ENCODE measurements around the gene MYH14. TPM values are rescaled to one million over a fixed set of nuclear protein-coding genes. Genes with fewer than 3 reads are reported as not detected.

Gene MYH14
- 33.0 TPM for total RNA-seq

DNA sequence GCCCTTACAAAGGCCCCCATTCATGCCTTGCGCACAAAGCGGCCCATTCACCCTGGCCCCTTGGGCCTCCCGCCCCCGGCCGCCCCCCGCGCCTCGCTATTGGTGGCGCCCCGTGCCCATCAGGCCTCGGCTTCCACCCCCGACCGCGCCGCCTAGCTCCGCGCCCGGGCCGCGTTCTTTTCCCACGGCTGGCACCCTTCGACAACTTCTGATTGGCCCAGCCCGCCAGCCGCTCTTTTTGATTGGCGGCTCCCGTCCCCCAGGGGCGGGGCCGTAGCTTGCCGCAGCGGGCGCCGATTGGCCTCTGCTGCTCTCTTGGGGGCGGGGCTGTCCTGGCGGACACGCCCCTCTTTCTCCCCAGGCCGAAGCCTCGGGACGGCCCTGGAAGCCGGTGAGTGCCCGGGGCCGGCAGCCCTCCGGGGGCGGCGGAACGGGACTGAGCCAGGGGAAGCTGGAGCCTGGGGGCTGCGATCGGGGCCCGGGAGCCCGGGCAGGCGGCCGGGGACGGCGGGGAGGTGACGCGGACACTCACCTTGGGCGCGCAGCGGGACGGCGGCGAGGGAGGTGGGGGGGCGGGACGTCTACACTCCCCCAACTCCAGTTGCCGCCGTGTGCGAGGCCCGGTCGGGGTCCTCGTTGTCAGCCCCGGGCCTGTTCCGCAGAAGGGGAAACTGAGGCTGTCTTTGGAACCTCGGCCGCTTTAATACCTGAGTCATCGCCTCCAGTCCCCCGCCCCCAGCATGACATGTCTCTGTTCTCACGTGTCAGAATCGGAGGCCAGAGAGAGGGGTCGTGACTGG lies at the start of gene MYH14:
MYH14 (plus strand) TSS at position 342 of the 800 bp plus-strand sequence. CDS start 6,744 bp downstream, outside the sequence.

DNA sequence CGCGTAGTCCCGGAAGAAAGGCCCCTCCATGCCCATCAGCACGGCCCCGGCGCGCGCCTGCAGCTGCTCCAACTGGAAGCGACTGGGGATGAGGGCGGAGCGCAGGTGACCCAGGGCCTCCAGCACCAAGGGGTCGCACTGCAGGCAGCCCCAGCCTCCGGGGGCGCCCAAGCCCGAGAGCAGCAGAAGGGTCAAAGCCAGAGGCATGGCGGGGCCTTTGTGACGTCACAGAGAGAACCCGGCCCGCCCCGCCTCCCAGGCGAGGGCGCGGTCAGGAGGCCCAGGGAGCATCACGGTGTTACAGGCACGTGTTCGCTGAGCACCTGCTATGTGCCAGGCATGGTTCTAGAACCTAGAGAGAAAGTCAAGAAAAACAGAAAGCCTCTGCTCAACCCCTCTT lies 40.4 kb upstream of the MYH14 start, which contains the start of gene IZUMO2:
IZUMO2 (minus strand) TSS at position 294 of the 400 bp plus-strand sequence; CDS start at position 207, 87 bp downstream.

DNA sequence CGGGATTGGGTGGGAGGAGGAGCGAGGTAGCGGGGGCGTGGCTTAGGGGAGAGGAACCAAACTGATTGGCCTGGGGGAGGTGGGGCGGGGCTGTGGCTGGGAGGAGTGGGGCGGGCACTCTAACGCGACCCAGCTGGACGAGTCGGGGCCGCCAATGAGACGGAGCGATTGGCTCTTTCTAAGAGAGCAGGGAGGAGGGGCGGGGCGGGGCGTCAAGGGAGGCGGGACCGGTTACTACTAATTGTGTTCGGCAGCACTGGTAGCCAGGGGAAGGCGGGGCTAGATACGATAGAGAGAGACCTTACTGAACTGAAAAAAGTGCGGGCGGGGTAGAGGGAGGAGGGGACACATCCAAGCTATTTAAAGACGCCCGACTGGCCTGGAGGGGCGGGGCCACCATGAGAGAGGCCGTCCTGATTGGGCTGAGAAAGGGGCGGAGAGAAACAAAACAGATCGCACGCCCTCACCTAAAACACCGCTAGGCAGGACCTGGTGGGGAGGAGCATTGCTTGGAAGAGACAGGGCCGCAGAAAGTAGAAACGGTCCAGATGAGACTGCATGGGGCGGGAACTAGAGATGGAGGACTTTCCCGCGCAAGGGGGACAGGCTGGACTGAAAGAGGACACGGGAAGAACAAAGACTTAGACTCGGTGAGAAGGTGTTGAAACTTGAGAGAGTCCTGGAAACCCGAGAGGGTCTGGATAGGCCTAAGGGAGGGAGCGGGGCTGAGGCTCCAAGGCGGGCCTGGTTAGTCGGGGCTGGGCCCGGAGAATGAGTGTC lies 125.9 kb downstream of the MYH14 start, which contains the start of gene KCNC3:
KCNC3 (minus strand) TSS at position 232 of the 780 bp plus-strand sequence. CDS start 295 bp downstream, outside the sequence.

Small RNA genes within 50 kb of the gene (small RNA-seq; reads per million reads assigned to genes)
- not detected for gene RF00017 (ENCODE audit: low replicate concordance)

Other genes starting within 250 kb of the MYH14 start
- 13.3 TPM for gene SIGLEC11, start 242.4 kb upstream of the MYH14 start, total RNA-seq
- gene VRK3, start 178.2 kb upstream of the MYH14 start, total RNA-seq = 32.6 TPM
- 8.2 TPM for gene ZNF473, start 177.6 kb upstream of the MYH14 start, total RNA-seq
- not detected for gene IZUMO2, start 40.3 kb upstream of the MYH14 start, total RNA-seq
- gene KCNC3, start 125.8 kb downstream of the MYH14 start, total RNA-seq = 7.8 TPM
- 6.8 TPM for gene NAPSA, start 162.0 kb downstream of the MYH14 start, total RNA-seq
- gene NR1H2, start 172.8 kb downstream of the MYH14 start, total RNA-seq = 55.1 TPM
- 56.6 TPM for gene POLD1, start 180.7 kb downstream of the MYH14 start, total RNA-seq
- gene SPIB, start 215.3 kb downstream of the MYH14 start, total RNA-seq = 1.5 TPM
- gene MYBPC2, start 229.3 kb downstream of the MYH14 start, total RNA-seq = 41.0 TPM